ENCODE measurements around the gene CDK2. TPM values are rescaled to one million over a fixed set of nuclear protein-coding genes. Genes with fewer than 3 reads are reported as not detected.
"Not testable (repeated sequence)": the region's sequence is repeated elsewhere in the genome, so short reads cannot be mapped to it uniquely, and the experiment has no call there.

The CDK2 gene
- polyA plus RNA-seq, 2 of the 4 experiments (the other 2 are of a cell fraction), result 51.0 to 53.8 TPM

DNA sequence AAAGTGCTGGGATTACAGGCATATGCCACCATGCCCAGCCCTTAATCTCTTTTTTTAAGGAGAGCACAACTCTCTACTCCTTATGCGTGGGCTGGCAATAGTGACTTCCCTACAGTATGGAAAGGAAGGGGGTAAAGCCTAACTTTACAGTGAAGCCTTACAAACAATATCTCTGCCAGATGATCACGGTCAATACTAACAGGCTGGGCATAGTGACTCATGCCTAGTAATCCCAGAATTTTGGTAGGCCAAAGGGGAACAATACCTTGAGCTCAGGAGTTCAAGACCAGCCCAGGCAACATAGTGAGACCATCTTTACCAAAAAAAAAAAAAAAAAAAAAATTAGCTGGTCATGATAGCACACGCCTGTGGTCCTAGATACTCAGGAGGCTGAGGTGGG is 44.5 kb upstream of the CDK2 start (continued):
- TF ChIP-seq HOXB13 (CRISPR knock-in tag; IDR thresholded peaks at IDR 0.05; ENCODE audit: low read depth), result no peak
- TF ChIP-seq TP53 (CRISPR knock-in tag; IDR thresholded peaks at IDR 0.05), result no peak

DNA sequence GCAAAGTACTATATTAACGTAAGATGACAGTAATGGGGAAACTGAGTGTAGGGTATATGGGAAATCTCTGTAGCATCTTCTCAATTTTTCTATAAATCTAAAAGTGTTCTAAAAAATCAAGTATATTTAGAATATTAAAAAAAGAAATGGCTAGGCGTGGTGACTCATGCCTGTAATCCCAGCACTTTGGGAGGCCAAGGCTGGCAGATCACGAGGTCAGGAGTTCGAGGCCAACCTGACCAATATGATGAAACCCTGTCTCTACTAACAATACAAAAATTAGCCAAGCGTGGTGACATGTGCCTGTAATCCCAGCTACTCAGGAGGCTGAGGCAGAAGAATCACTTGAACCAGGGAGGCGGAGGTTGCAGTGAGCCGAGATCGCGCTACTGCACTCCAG is 43.0 kb upstream of the CDK2 start:
- POLR2A ChIA-PET; H3K9me3 ChIP-seq; H3K27ac ChIP-seq; DNase-seq (ENCODE audit: low read depth in 1 of 2, low spot score in 1 of 2); FAIRE-seq; H3K4me2 ChIP-seq; ATAC-seq; H3K4me3 ChIP-seq; TF ChIP-seq FOSL2 (IDR thresholded peaks at IDR 0.05): not testable (repeated sequence)
- TF ChIP-seq FOSL2 (CRISPR knock-in tag; IDR thresholded peaks at IDR 0.05), result peak; percentile 14; the same call in 1 of the 2 replicates
- peaks cover 30% of the 10 kb centered on the region for H3K4me1 ChIP-seq
- CTCF ChIA-PET, result interaction anchor here (0.7 to 7.7 kb wide), 3 partner anchors 14 to 653 kb away, joined by 3 to 84 read pairs (median 36); partner anchors contain the start of gene DNAJC14
- 92% methylated on average over 9 of the region's 9 CpGs for WGBS (ENCODE audit: missing lambda C conversion rate)

DNA sequence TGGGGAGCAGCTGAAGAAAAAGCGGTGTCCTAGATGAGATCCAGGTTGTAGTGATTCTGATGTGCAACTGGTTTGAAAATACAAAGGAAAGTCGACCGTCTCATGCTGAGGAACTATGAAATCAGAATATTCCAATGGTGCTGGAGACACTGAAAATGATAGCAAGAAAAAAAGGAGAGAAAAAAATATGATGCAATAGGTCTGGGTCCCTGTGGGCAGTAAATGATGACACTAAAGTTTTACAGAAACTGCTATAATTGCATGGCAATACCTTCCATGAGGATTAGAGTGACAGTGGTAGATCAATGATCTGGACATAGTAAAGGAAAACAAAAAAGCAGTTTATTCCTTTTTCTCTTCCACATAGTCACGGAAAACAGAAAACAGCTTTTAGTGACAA is 41.3 kb upstream of the CDK2 start:
- POLR2A ChIA-PET, result interaction anchor here (1.7 kb wide), 1 partner anchor 96 kb away, joined by 10 read pairs; the partner anchor contains the start of gene DNAJC14
- H3K27ac ChIP-seq, result peak overlapping the region in 1 of 2 experiments; percentile 94; a peak in 2 of 6 replicates
- H3K4me3 ChIP-seq, result peak overlapping the region; percentile 89; the same call in 1 of the 3 replicates
- no peak for FAIRE-seq
- H3K4me1 ChIP-seq, result peaks cover 22% of the 10 kb centered on the region
- H3K9me3 ChIP-seq, result no peaks in the 10 kb centered on the region
- no peak for DNase-seq (ENCODE audit: low read depth in 1 of 2, low spot score in 1 of 2)
- 94% methylated on average over 4 of the region's 4 CpGs for WGBS (ENCODE audit: missing lambda C conversion rate)
- peak overlapping the region; percentile 90 for H3K4me2 ChIP-seq
- CTCF ChIA-PET, result interaction anchor here (1.1 to 7.7 kb wide), 10 partner anchors 10 to 107 kb away, joined by 4 to 84 read pairs (median 15); partner anchors contain the start of genes DNAJC14, ORMDL2 and SARNP
- ATAC-seq, result no peak
- TF ChIP-seq CEBPB (IDR thresholded peaks at IDR 0.05), result 0 out of 4 replicates have a peak, but pooled peaks of 1 of the 2 experiments have one; percentile 11
- TF ChIP-seq RNF2 (IDR thresholded peaks at IDR 0.05; ENCODE audit: borderline replicate concordance, low read depth), result no peak

DNA sequence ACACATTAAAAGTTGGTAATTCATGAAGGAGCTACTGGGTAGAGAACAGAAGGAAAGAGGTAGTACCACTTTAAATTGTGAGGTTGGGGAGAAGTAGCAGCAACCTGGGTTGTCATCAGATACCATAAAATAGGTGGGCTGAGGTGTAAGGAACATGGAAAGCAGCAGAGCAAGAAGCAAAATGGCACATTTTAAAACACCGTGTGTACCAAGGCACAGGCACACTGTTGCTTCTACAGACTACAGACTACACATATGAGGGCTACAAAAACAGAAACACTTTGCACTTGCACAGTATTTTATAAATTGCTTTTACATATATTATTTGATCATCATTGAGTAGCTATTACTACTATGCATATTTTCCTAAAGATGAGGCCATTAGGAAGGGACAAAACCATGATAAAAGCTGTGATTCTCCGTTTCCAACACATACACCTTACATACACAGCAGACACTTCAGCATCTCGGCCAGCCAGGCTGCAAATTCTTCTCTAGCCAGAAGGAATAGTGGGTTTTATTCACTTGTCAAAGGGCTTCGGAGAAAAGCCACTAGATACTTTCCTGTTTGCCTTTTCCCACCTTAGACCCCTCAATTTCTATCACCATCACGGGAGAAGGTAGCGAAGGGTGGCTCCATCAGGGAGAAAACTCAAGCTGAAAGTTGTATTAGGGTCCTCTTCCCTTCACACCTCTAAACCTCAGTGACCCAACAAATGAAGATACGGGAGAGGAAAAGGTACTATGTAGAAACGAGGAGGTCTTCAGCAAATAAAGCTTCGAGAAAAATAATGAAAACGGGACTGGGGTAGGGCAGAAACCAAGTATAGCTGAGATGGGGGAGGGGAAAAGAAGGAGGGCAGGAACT is 40.5 kb upstream of the CDK2 start:
- peak; percentile 8 to 31; a peak in 5 of 6 replicates for ATAC-seq
- no peak for DNase-seq (ENCODE audit: low read depth in 1 of 2, low spot score in 1 of 2)
- WGBS (ENCODE audit: missing lambda C conversion rate), result 6% methylated on average over 10 of the region's 10 CpGs
- TF ChIP-seq RFX5 (IDR thresholded peaks at IDR 0.05) (no peak), NPAS2 (CRISPR knock-in tag; IDR thresholded peaks at IDR 0.05; ENCODE audit: borderline replicate concordance) (no peak), HOXA7 (CRISPR knock-in tag; IDR thresholded peaks at IDR 0.05) (no peak), EP300 (IDR thresholded peaks at IDR 0.05) (no peak)
- TF ChIP-seq, protein P1, sequence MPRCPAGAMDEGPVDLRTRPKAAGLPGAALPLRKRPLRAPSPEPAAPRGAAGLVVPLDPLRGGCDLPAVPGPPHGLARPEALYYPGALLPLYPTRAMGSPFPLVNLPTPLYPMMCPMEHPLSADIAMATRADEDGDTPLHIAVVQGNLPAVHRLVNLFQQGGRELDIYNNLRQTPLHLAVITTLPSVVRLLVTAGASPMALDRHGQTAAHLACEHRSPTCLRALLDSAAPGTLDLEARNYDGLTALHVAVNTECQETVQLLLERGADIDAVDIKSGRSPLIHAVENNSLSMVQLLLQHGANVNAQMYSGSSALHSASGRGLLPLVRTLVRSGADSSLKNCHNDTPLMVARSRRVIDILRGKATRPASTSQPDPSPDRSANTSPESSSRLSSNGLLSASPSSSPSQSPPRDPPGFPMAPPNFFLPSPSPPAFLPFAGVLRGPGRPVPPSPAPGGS (IDR thresholded peaks at IDR 0.05), result no peak
- H3K4me2 ChIP-seq, result peak overlapping the region; percentile 90
- peak overlapping the region; percentile 89 for H3K4me3 ChIP-seq
- H3K4me1 ChIP-seq, result peaks cover 29% of the 10 kb centered on the region
- CTCF ChIA-PET, result interaction anchor here (0.6 to 7.7 kb wide), 27 partner anchors 11 to 209 kb away, joined by 3 to 84 read pairs (median 5); partner anchors contain the start of genes DNAJC14, MMP19, ORMDL2 and RAB5B
- peak overlapping the region; percentile 94 to 96 for H3K27ac ChIP-seq
- no peak for FAIRE-seq
- H3K9me3 ChIP-seq, result no peaks in the 10 kb centered on the region
- POLR2A ChIA-PET, result interaction anchor here (1.7 to 2.1 kb wide), 2 partner anchors 97 to 109 kb away, joined by 10 to 12 read pairs; partner anchors contain the start of genes DNAJC14, ORMDL2 and SARNP

DNA sequence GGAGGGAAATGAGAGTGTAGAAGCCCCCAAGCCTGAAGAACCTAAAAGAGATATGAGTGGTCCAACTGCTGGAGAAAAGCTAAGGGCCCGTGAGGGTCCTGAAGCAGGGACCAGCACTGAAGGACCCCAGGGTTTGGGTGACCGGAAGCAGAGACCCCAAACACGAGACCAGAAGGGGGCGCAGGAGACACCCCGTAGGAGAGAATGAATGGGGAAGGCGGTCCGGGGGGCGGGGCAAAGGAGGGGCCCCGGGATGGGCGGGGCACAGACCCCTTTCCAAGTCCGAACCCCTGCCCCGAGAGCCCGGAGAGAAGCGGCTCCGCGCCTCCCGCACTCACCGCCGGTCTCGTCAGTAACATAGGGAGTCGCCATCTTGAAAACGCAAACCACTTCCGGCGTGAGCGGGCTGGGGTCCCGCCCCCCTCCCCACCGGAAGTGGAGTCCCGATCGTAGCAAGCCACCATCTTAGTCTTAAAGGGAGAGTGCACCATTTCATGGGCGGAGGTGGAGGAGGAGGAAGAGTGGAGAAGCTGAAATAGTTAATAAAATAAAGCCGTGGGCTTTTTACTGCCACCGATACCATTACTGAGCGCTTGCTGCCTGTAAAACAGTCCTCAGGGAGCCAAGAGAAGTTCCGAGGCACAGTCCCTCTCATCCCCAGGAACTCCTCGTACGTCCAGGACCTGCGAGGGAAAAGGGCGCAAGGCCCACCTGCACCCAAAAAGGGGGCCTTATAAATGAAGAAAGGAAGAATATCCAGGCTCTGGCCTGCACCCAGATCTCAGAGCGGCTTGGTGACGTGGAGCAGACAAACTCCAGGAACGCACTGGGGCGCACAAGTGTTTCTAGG is 39.7 kb upstream of the CDK2 start:
- peaks cover 33% of the 10 kb centered on the region for H3K4me1 ChIP-seq
- FAIRE-seq (no peak), DNase-seq (ENCODE audit: low read depth in 1 of 2, low spot score in 1 of 2) (peak; percentile 97), ATAC-seq (peak; percentile 80 to 86)
- WGBS (ENCODE audit: missing lambda C conversion rate), result 2% methylated on average over 37 of the region's 42 CpGs
- H3K4me3 ChIP-seq, result peak overlapping the region; percentile 89
- H3K4me2 ChIP-seq, result peak overlapping the region; percentile 90
- H3K27ac ChIP-seq, result peak overlapping the region; percentile 94 to 96
- ChIA-PET POLR2A (interaction anchor here (0.8 to 2.1 kb wide), 8 partner anchors 47 to 197 kb away, joined by 3 to 12 read pairs (median 4); partner anchors contain the start of genes DNAJC14, ORMDL2, PA2G4 and RAB5B), CTCF (interaction anchor here (0.5 to 7.7 kb wide), 36 partner anchors 11 to 212 kb away, joined by 3 to 84 read pairs (median 4); partner anchors contain the start of genes DNAJC14, MMP19, ORMDL2 and RAB5B)
- no peaks in the 10 kb centered on the region for H3K9me3 ChIP-seq
- TF ChIP-seq, protein P2, sequence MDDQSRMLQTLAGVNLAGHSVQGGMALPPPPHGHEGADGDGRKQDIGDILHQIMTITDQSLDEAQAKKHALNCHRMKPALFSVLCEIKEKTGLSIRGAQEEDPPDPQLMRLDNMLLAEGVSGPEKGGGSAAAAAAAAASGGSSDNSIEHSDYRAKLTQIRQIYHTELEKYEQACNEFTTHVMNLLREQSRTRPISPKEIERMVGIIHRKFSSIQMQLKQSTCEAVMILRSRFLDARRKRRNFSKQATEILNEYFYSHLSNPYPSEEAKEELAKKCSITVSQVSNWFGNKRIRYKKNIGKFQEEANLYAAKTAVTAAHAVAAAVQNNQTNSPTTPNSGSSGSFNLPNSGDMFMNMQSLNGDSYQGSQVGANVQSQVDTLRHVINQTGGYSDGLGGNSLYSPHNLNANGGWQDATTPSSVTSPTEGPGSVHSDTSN (IDR thresholded peaks at IDR 0.05), result 0 out of 2 replicates have a peak, but pooled peaks have one; percentile 7
- TF ChIP-seq BHLHE40 (IDR thresholded peaks at IDR 0.05; ENCODE audit: low read depth, low read length) (no peak), EHMT2 (IDR thresholded peaks at IDR 0.05; ENCODE audit: low read depth) (no peak), SMC3 (IDR thresholded peaks at IDR 0.05) (peak; percentile 48; the same call in 2 of the 3 replicates), CEBPB (IDR thresholded peaks at IDR 0.05) (no peak), NR3C1 (IDR thresholded peaks at IDR 0.05) (no peak), RAD21 (conservative IDR thresholded peaks at IDR 0.05 in 1 of 2, IDR thresholded peaks at IDR 0.05 in 1 of 2) (peak; percentile 14 to 43; a peak in 2 of 5 replicates), ZFP36 (IDR thresholded peaks at IDR 0.05; ENCODE audit: borderline replicate concordance, partially characterized antibody) (no peak), GATA3 (IDR thresholded peaks at IDR 0.05; ENCODE audit: borderline replicate concordance) (peak; percentile 12; the same call in 1 of the 2 replicates), CBX8 (IDR thresholded peaks at IDR 0.05) (no peak), CHD2 (IDR thresholded peaks at IDR 0.05; ENCODE audit: low read length, partially characterized antibody) (peak; percentile 38)

Data from A549 (cell line).